ENCODE results near the gene IMMP2L.

IMMP2L gene

GRCh38 chr7:110841840-110842545 is 720.3 kb downstream of the IMMP2L start:
- no peak overlapping the region for H3K27ac ChIP-seq
- TF ChIP-seq CTCF (conservative IDR thresholded peaks at IDR 0.05): no peak

- H3K27ac ChIP-seq: no peak overlapping the region
- peak; percentile 38; the same call in 1 of the 2 replicates for TF ChIP-seq CTCF (conservative IDR thresholded peaks at IDR 0.05)
Observed at GRCh38 chr7:110839866-110840265, 722.4 kb downstream of the IMMP2L start.

GRCh38 chr7:110835849-110836248 is 726.4 kb downstream of the IMMP2L start:
- peak overlapping the region; percentile 40; the same call in 1 of the 2 replicates for H3K27ac ChIP-seq
- TF ChIP-seq CTCF (conservative IDR thresholded peaks at IDR 0.05): no peak

GRCh38 chr7:110835218-110835617 is 727.1 kb downstream of the IMMP2L start:
- peak overlapping the region; percentile 40; the same call in 1 of the 2 replicates for H3K27ac ChIP-seq
- TF ChIP-seq CTCF (conservative IDR thresholded peaks at IDR 0.05): no peak

- no peak overlapping the region for H3K27ac ChIP-seq
- TF ChIP-seq CTCF (conservative IDR thresholded peaks at IDR 0.05): no peak
Observed at GRCh38 chr7:110831419-110831818, 730.9 kb downstream of the IMMP2L start.

- TF ChIP-seq CTCF (conservative IDR thresholded peaks at IDR 0.05): no peak
- H3K27ac ChIP-seq: no peak overlapping the region
Observed at GRCh38 chr7:110830778-110831177, 731.5 kb downstream of the IMMP2L start.

- no peak overlapping the region for H3K27ac ChIP-seq
- no peak for TF ChIP-seq CTCF (conservative IDR thresholded peaks at IDR 0.05)
Observed at GRCh38 chr7:110827936-110828335, 734.4 kb downstream of the IMMP2L start.
